ENCODE results near the gene CXCL16. TPM values are rescaled to one million over a fixed set of nuclear protein-coding genes. Genes with fewer than 3 reads are reported as not detected.

Gene CXCL16
- total and polyA plus RNA-seq, 2 of the 13 experiments (the other 11 are each of a cell fraction or from before 2014, with no cell fraction given): 9.4 to 101 TPM

DNA sequence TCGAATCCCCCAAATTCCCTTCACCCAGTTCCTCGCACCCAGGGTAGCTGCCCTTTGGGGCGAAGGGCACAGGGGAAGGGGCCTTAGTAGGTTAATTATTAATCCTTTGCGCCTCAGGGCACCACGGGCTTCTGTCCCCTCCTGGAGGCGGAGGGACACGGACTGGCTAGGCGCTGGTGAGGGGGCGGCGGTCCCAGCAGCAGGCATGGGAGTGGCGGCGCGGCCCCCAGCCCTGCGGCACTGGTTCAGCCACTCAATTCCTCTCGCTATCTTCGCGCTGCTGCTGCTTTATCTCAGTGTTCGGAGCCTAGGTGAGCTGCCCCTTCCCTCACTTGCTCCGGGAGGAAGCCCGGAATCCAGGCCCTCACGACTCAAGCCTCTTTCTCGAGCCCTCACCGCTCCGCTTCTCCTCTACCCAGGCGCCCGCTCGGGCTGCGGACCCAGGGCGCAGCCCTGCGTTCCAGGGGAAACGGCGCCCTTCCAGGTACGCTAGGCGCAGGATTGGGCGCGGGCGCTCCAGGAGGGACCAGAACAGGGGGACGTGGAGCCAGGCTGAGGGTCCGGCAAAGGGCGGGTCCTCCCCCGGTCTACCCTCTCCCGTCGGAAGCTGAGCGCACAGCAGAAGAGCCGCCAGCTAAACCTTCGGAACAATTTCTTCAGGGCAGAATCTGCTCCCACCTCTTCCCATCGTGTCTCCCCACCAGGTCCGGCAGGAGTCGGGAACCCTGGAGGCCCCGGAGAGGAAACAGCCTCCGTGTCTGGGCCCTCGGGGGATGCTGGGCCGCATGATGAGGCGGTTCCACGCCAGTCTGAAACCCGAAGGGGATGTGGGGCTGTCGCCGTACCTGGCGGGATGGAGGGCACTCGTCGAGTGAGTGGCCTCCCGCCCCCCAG lies 49.3 kb upstream of the CXCL16 start, which contains the start of gene GLTPD2 (continued):
- TF ChIP-seq, protein P1, sequence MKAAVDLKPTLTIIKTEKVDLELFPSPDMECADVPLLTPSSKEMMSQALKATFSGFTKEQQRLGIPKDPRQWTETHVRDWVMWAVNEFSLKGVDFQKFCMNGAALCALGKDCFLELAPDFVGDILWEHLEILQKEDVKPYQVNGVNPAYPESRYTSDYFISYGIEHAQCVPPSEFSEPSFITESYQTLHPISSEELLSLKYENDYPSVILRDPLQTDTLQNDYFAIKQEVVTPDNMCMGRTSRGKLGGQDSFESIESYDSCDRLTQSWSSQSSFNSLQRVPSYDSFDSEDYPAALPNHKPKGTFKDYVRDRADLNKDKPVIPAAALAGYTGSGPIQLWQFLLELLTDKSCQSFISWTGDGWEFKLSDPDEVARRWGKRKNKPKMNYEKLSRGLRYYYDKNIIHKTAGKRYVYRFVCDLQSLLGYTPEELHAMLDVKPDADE (CRISPR knock-in tag; IDR thresholded peaks at IDR 0.05): no peak
- TF ChIP-seq, protein P2, sequence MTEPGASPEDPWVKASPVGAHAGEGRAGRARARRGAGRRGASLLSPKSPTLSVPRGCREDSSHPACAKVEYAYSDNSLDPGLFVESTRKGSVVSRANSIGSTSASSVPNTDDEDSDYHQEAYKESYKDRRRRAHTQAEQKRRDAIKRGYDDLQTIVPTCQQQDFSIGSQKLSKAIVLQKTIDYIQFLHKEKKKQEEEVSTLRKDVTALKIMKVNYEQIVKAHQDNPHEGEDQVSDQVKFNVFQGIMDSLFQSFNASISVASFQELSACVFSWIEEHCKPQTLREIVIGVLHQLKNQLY (CRISPR knock-in tag; IDR thresholded peaks at IDR 0.05): 0 out of 2 replicates have a peak, but pooled peaks have one; percentile 33
- TF ChIP-seq, protein P3, sequence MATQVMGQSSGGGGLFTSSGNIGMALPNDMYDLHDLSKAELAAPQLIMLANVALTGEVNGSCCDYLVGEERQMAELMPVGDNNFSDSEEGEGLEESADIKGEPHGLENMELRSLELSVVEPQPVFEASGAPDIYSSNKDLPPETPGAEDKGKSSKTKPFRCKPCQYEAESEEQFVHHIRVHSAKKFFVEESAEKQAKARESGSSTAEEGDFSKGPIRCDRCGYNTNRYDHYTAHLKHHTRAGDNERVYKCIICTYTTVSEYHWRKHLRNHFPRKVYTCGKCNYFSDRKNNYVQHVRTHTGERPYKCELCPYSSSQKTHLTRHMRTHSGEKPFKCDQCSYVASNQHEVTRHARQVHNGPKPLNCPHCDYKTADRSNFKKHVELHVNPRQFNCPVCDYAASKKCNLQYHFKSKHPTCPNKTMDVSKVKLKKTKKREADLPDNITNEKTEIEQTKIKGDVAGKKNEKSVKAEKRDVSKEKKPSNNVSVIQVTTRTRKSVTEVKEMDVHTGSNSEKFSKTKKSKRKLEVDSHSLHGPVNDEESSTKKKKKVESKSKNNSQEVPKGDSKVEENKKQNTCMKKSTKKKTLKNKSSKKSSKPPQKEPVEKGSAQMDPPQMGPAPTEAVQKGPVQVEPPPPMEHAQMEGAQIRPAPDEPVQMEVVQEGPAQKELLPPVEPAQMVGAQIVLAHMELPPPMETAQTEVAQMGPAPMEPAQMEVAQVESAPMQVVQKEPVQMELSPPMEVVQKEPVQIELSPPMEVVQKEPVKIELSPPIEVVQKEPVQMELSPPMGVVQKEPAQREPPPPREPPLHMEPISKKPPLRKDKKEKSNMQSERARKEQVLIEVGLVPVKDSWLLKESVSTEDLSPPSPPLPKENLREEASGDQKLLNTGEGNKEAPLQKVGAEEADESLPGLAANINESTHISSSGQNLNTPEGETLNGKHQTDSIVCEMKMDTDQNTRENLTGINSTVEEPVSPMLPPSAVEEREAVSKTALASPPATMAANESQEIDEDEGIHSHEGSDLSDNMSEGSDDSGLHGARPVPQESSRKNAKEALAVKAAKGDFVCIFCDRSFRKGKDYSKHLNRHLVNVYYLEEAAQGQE (IDR thresholded peaks at IDR 0.05; ENCODE audit: borderline replicate concordance in 1 of 2, low read depth in 1 of 2, low read length in 2 of 2): no peak; a peak in 1 of 4 replicates
- TF ChIP-seq, protein P4, sequence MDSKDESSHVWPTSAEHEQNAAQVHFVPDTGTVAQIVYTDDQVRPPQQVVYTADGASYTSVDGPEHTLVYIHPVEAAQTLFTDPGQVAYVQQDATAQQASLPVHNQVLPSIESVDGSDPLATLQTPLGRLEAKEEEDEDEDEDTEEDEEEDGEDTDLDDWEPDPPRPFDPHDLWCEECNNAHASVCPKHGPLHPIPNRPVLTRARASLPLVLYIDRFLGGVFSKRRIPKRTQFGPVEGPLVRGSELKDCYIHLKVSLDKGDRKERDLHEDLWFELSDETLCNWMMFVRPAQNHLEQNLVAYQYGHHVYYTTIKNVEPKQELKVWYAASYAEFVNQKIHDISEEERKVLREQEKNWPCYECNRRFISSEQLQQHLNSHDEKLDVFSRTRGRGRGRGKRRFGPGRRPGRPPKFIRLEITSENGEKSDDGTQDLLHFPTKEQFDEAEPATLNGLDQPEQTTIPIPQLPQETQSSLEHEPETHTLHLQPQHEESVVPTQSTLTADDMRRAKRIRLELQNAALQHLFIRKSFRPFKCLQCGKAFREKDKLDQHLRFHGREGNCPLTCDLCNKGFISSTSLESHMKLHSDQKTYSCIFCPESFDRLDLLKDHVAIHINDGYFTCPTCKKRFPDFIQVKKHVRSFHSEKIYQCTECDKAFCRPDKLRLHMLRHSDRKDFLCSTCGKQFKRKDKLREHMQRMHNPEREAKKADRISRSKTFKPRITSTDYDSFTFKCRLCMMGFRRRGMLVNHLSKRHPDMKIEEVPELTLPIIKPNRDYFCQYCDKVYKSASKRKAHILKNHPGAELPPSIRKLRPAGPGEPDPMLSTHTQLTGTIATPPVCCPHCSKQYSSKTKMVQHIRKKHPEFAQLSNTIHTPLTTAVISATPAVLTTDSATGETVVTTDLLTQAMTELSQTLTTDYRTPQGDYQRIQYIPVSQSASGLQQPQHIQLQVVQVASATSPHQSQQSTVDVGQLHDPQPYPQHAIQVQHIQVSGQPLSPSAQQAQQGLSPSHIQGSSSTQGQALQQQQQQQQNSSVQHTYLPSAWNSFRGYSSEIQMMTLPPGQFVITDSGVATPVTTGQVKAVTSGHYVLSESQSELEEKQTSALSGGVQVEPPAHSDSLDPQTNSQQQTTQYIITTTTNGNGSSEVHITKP (CRISPR knock-in tag; IDR thresholded peaks at IDR 0.05; ENCODE audit: low read depth): peak; percentile 73
- TF ChIP-seq NR1H2 (CRISPR knock-in tag; IDR thresholded peaks at IDR 0.05; ENCODE audit: borderline replicate concordance, low read depth) (no peak), ZFP36L1 (CRISPR knock-in tag; IDR thresholded peaks at IDR 0.05) (0 out of 2 replicates have a peak, but pooled peaks have one; percentile 59), ZNF790 (CRISPR knock-in tag; IDR thresholded peaks at IDR 0.05; ENCODE audit: borderline replicate concordance) (no peak)
- TF ChIP-seq, protein P5, sequence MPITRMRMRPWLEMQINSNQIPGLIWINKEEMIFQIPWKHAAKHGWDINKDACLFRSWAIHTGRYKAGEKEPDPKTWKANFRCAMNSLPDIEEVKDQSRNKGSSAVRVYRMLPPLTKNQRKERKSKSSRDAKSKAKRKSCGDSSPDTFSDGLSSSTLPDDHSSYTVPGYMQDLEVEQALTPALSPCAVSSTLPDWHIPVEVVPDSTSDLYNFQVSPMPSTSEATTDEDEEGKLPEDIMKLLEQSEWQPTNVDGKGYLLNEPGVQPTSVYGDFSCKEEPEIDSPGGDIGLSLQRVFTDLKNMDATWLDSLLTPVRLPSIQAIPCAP (CRISPR knock-in tag; IDR thresholded peaks at IDR 0.05; ENCODE audit: low read depth): no peak
- TF ChIP-seq, protein P6, sequence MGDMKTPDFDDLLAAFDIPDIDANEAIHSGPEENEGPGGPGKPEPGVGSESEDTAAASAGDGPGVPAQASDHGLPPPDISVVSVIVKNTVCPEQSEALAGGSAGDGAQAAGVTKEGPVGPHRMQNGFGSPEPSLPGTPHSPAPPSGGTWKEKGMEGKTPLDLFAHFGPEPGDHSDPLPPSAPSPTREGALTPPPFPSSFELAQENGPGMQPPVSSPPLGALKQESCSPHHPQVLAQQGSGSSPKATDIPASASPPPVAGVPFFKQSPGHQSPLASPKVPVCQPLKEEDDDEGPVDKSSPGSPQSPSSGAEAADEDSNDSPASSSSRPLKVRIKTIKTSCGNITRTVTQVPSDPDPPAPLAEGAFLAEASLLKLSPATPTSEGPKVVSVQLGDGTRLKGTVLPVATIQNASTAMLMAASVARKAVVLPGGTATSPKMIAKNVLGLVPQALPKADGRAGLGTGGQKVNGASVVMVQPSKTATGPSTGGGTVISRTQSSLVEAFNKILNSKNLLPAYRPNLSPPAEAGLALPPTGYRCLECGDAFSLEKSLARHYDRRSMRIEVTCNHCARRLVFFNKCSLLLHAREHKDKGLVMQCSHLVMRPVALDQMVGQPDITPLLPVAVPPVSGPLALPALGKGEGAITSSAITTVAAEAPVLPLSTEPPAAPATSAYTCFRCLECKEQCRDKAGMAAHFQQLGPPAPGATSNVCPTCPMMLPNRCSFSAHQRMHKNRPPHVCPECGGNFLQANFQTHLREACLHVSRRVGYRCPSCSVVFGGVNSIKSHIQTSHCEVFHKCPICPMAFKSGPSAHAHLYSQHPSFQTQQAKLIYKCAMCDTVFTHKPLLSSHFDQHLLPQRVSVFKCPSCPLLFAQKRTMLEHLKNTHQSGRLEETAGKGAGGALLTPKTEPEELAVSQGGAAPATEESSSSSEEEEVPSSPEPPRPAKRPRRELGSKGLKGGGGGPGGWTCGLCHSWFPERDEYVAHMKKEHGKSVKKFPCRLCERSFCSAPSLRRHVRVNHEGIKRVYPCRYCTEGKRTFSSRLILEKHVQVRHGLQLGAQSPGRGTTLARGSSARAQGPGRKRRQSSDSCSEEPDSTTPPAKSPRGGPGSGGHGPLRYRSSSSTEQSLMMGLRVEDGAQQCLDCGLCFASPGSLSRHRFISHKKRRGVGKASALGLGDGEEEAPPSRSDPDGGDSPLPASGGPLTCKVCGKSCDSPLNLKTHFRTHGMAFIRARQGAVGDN (CRISPR knock-in tag; IDR thresholded peaks at IDR 0.05): peak; percentile 73
- TF ChIP-seq, protein P7, sequence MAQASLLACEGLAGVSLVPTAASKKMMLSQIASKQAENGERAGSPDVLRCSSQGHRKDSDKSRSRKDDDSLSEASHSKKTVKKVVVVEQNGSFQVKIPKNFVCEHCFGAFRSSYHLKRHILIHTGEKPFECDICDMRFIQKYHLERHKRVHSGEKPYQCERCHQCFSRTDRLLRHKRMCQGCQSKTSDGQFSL (CRISPR knock-in tag; IDR thresholded peaks at IDR 0.05): 0 out of 2 replicates have a peak, but pooled peaks have one; percentile 40

Measured in HepG2 (cell line).